Thyroid gland (tissue), 4 donors: ENCODE results near the gene KPNA1. TPM values are rescaled to one million over a fixed set of nuclear protein-coding genes. Genes with fewer than 3 reads are reported as not detected.

Experiments
- DNase-seq, 2 donors: peaks; one replicate each; pipeline ENCODE4 v3.0.0-alpha.2; 2019
- H3K27ac ChIP-seq, 3 donors: fragments of 200-600 bp; sonication (generic); 1 replicate in 2 of 3; 2 replicates in 1 of 3; pipeline ENCODE4 v1.5.1; 2016 to 2019; ENCODE audit warnings: mild to moderate bottlenecking in 1 of 3, moderate library complexity in 1 of 3
- H3K27me3 ChIP-seq: fragments of 200-600 bp; sonication (generic); one replicate; pipeline ENCODE4 v1.5.1; 2019
- H3K36me3 ChIP-seq, 2 donors: fragments of 200-600 bp; sonication (generic); one replicate each; pipeline ENCODE4 v1.5.1; 2016 to 2019
- H3K4me1 ChIP-seq, 2 donors: fragments of 200-600 bp; sonication (generic); one replicate each; pipeline ENCODE4 v1.5.1; 2017 to 2019
- H3K4me3 ChIP-seq, 3 donors: fragments of 200-600 bp; sonication (generic); replicated peaks in 1 of 3; 1 replicate in 2 of 3; 2 replicates in 1 of 3; pipeline ENCODE4 v1.5.1; 2016; ENCODE audit warnings: mild to moderate bottlenecking in 1 of 3
- H3K9me3 ChIP-seq: fragments of 200-600 bp; sonication (generic); one replicate; pipeline ENCODE4 v1.5.1; 2017
- CTCF ChIP-seq, 6 experiments: fragments of 200-600 bp in 3 of 6; fragments of 450-650 bp in 3 of 6; sonication (generic) in 3 of 6; IDR thresholded peaks; one replicate each; pipeline ENCODE4 v1.5.1; 2016 to 2019; ENCODE audit warnings: antibody characterized with exemption in 6 of 6, mild to moderate bottlenecking in 2 of 6, inconsistent platforms in 1 of 6, moderate library complexity in 1 of 6
- POLR2A ChIP-seq, 2 donors: fragments of 450-650 bp; IDR thresholded peaks; one replicate each; pipeline ENCODE4 v1.6.1; 2017; ENCODE audit warnings: antibody characterized with exemption in 2 of 2, mild to moderate bottlenecking in 2 of 2, moderate library complexity in 1 of 2
- WGBS, 2 donors: methylation state at CpG; one replicate each; pipeline ENCODE4 v1.1.5; 2017; 5-methylcytosine and 5-hydroxymethylcytosine counted together
- intact Hi-C: fragments of 100-400 bp; cut with DNase I; formaldehyde crosslinking; loops from one replicate; pipeline ENCODE4 v1.15.1; 2023
- total RNA-seq, 4 donors: library from RNA; depleted of rRNA; stranded (reverse); fragments of >200 nt; gene quantifications; one replicate each; pipeline ENCODE4 v1.2.3, GENCODE V29; 2016

KPNA1 gene
- total RNA-seq, 4 donors from 2014 or later = 33.8 to 61.8 (median 40.9) TPM

DNA sequence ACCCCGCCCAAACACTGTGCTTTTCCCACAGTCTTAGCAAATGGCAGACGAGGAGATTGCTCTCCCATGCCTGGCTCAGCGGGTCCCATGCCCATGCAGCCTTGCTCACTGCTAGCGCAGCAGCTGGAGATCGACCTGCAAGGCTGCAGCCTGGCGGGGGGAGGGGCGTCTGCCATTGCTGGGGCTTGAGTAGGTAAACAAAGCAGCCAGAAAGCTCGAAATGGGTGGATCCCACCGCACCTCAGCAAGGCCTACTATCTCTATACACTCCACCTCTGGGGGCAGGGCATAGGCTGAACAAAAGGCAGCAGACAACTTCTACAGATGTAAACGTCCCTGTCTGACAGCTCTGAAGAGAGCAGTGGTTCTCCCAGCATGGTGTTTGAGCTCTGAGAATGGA, 71.6 kb downstream of the KPNA1 start:
- no peak for DNase-seq
- Histone ChIP-seq H3K4me1 (no peaks in the 10 kb centered on the region), H3K27me3 (no peaks in the 10 kb centered on the region), H3K4me3 (no peak overlapping the region), H3K27ac (no peak overlapping the region), H3K9me3 (no peaks in the 10 kb centered on the region), H3K36me3 (peaks cover 23 to 34% of the 10 kb centered on the region in 2 donors)
- TF ChIP-seq CTCF (IDR thresholded peaks at IDR 0.05) (no peak), POLR2A (IDR thresholded peaks at IDR 0.05) (no peak)
- 68 to 75% methylated on average over 10 of the region's 10 CpGs for WGBS, 2 donors
- intact Hi-C loops = no loop called here

DNA sequence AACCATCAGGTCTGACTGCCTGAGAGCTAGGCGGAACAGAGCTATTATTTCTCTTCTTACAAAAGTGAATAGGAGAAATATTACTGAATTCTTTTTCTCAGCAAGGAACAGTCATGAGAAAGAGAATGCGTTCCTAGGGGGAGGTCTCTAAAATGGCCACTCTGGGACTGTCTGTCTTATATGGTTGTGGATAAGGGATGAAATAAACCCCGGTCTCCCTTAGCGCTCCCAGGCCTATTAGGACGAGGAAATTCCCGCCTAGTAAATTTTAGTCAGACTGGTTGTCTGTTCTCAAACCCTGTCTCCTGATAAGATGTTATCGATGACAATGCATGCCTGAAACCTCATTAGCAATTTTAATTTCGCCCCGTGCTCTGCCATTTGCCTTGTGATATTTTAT, 78.8 kb downstream of the KPNA1 start:
- H3K4me3 ChIP-seq = no peak overlapping the region
- no peaks in the 10 kb centered on the region for H3K27me3 ChIP-seq
- H3K9me3 ChIP-seq = no peaks in the 10 kb centered on the region
- no peaks in the 10 kb centered on the region for H3K4me1 ChIP-seq
- TF ChIP-seq CTCF (IDR thresholded peaks at IDR 0.05) = no peak
- no peak for TF ChIP-seq POLR2A (IDR thresholded peaks at IDR 0.05)
- peaks cover 35 to 49% of the 10 kb centered on the region in 2 donors for H3K36me3 ChIP-seq
- DNase-seq = no peak
- intact Hi-C loops = no loop called here
- WGBS, 2 donors = 98 to 99% methylated on average over 9 of the region's 9 CpGs
- H3K27ac ChIP-seq = no peak overlapping the region

DNA sequence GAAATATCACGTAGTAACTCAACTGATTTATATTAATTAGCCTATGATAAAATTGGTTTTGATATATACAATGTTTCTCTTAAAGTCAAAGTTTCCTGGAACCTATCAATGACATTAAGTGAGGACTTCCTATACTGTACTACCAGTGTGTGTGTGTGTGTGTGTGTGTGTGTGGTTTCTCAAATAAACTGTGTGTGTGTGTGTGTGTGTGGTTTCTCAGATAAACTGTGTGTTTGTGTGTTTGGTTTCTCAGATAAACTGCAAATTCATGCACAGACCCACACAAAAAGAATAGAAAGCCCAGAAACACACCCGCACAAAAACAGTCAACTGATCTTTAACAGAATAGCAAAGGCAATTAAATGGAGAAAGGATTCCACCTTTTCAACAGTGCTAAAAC, 84.4 kb downstream of the KPNA1 start:
- WGBS, 2 donors = 94 to 99% methylated on average over 2 of the region's 2 CpGs
- no peaks in the 10 kb centered on the region for H3K4me1 ChIP-seq
- H3K36me3 ChIP-seq = peaks cover 23 to 24% of the 10 kb centered on the region in 2 donors
- H3K27me3 ChIP-seq = no peaks in the 10 kb centered on the region
- intact Hi-C loops = no loop called here
- H3K4me3 ChIP-seq = no peak overlapping the region
- DNase-seq = no peak
- TF ChIP-seq POLR2A (IDR thresholded peaks at IDR 0.05) (no peak), CTCF (IDR thresholded peaks at IDR 0.05) (no peak)
- H3K9me3 ChIP-seq = no peaks in the 10 kb centered on the region
- H3K27ac ChIP-seq = no peak overlapping the region

GRCh38 chr3:122427857-122428471, 86.8 kb downstream of the KPNA1 start:
- Histone ChIP-seq H3K27ac (no peak overlapping the region), H3K9me3 (no peaks in the 10 kb centered on the region), H3K4me1 (no peaks in the 10 kb centered on the region), H3K4me3 (no peak overlapping the region), H3K36me3 (peaks cover 20 to 26% of the 10 kb centered on the region in 2 donors), H3K27me3 (no peaks in the 10 kb centered on the region)
- TF ChIP-seq CTCF (IDR thresholded peaks at IDR 0.05) (no peak), POLR2A (IDR thresholded peaks at IDR 0.05) (no peak)
- intact Hi-C loops = no loop called here
- 86 to 96% methylated on average over 2 of the region's 2 CpGs for WGBS, 2 donors
- DNase-seq = no peak

DNA sequence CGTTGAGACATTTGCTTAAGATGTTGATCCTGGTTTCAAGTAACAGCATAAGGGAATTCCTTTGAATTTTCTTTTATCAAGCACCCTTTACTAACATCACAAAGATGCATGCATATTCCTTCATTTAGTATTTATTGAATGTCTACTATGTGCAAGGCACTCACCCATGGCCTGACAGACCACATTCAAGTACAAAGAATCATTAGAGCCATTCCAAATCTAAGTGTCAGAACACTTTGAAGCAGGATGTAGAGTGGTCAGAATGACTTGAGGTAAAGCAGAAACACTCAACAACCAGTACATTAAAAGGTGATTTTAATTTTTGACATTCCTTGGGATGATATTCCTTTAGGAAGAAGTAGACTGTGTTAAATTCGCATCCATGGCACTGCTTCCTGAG, 92.9 kb downstream of the KPNA1 start:
- 90 to 95% methylated on average over 2 of the region's 2 CpGs for WGBS, 2 donors
- Histone ChIP-seq H3K9me3 (no peaks in the 10 kb centered on the region), H3K4me1 (peaks cover 0 to 10% of the 10 kb centered on the region in 2 donors), H3K27ac (no peak overlapping the region), H3K36me3 (peaks cover 19% of the 10 kb centered on the region in 2 donors), H3K4me3 (no peak overlapping the region), H3K27me3 (no peaks in the 10 kb centered on the region)
- intact Hi-C loops = no loop called here
- no peak for DNase-seq
- no peak for TF ChIP-seq POLR2A (IDR thresholded peaks at IDR 0.05)
- TF ChIP-seq CTCF (IDR thresholded peaks at IDR 0.05) = no peak
